GM19099 (cell line): Measurements from ENCODE around the gene WDTC1.

Source experiments
- POLR2A ChIP-seq: IDR thresholded peaks from 3 replicates; pipeline ENCODE4 v1.6.1; 2011; ENCODE audit warnings: low read depth; ENCODE audit not compliant: insufficient read length; ENCODE audit errors: extremely low read depth

WDTC1 gene

GRCh38 chr1:27257155-27257554 is 22.7 kb downstream of the WDTC1 start:
- no peak for TF ChIP-seq POLR2A

GRCh38 chr1:27258598-27258997 is 24.2 kb downstream of the WDTC1 start:
- no peak for TF ChIP-seq POLR2A

- TF ChIP-seq POLR2A, result no peak
Observed at GRCh38 chr1:27267153-27267552, 32.7 kb downstream of the WDTC1 start.

- no peak for TF ChIP-seq POLR2A
Observed at GRCh38 chr1:27269276-27269675, 34.8 kb downstream of the WDTC1 start.

- TF ChIP-seq POLR2A, result no peak
Observed at GRCh38 chr1:27274204-27274603, 39.8 kb downstream of the WDTC1 start.

- no peak for TF ChIP-seq POLR2A
Observed at GRCh38 chr1:27275696-27276095, 41.3 kb downstream of the WDTC1 start.

GRCh38 chr1:27284425-27285273 is 50.2 kb downstream of the WDTC1 start:
- no peak for TF ChIP-seq POLR2A

- TF ChIP-seq POLR2A, result no peak
Observed at GRCh38 chr1:27285274-27285660, 50.8 kb downstream of the WDTC1 start.

GRCh38 chr1:27290581-27290980 is 56.1 kb downstream of the WDTC1 start:
- TF ChIP-seq POLR2A, result no peak

- TF ChIP-seq POLR2A, result no peak
Observed at GRCh38 chr1:27292106-27292505, 57.7 kb downstream of the WDTC1 start.

- TF ChIP-seq POLR2A, result no peak
Observed at GRCh38 chr1:27293915-27294314, 59.5 kb downstream of the WDTC1 start.

GRCh38 chr1:27296773-27297291 is 62.4 kb downstream of the WDTC1 start:
- no peak for TF ChIP-seq POLR2A

GRCh38 chr1:27297903-27298302 is 63.5 kb downstream of the WDTC1 start:
- no peak for TF ChIP-seq POLR2A

GRCh38 chr1:27298632-27299384 is 64.4 kb downstream of the WDTC1 start:
- TF ChIP-seq POLR2A, result no peak

GRCh38 chr1:27299385-27300271 is 65.2 kb downstream of the WDTC1 start:
- TF ChIP-seq POLR2A, result no peak
